Activated T-cell treated with anti-CD3 and anti-CD28 coated beads, Interleukin-2, amount 50 U/mL, for 1 hour (primary cell): Measurements from ENCODE around the gene SCN4A.
A peak's percentile ranks its signal among the peaks of the same experiment; 100 is the strongest.
"Not testable (repeated sequence)": the region's sequence is repeated elsewhere in the genome, so short reads cannot be mapped to it uniquely, and the experiment has no call there.

Experiments used
- DNase-seq: peaks from one replicate; pipeline ENCODE4 v3.0.0-alpha.2; 2020

SCN4A gene

DNA sequence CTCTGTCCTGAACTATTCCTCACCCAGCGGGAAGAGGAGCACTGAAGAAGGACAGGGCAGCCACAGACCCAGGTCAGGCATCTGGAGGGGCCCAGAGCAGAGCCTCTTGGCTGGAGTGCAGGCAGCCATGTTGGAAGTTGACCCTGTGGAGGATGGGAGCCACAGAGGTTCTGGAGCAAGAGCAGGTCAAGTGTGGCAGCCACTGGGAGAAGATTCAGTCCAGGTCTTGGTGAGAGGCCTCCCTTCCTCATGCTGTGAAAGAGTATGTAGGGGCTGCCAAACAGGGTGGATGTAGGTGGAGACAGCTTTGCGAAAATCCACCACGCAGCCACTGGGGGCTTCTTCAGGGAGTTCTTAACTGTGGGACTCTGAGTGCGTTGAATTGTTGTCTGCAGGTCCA is 40.0 kb downstream of the SCN4A start:
- DNase-seq = no peak

DNA sequence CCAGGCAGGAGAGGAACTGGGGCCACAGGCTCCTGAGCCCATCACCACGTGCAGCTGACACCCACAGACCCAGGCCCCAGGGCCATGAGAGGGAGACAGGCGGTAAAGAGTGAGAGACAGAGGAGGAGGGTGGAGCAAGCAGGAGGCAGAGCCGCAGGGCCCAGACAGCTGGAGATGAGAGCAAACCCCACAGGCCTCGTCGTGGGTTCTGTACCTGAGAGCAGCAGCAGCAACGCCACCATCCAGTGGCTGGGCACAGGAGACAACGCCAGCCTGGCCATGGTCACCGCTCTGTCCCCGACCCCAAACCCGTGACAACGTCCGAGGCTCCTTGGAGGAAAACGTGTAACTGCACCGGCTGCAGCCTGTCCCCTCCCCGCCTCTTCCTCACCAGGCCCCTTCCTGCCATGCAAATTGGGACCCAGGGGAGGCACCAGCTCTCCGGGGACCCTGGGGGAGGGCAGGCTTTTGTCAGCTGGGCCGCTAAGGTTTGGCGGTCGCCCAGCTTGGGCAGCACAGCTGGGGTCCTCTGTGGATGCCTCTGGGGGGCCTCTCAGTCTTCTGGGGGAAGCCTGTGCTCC is 40.6 kb downstream of the SCN4A start, which contains the start of gene CD79B:
Gene CD79B, minus strand, starts transcription at position 351 of the 581 bp plus-strand sequence. Its CDS starts 70 bp downstream, at position 281.
- peak; percentile 47 for DNase-seq

- peak; percentile 61 for DNase-seq
These were observed 41.7 kb downstream of the SCN4A start for GRCh38 chr17:63930951-63931575.

DNA sequence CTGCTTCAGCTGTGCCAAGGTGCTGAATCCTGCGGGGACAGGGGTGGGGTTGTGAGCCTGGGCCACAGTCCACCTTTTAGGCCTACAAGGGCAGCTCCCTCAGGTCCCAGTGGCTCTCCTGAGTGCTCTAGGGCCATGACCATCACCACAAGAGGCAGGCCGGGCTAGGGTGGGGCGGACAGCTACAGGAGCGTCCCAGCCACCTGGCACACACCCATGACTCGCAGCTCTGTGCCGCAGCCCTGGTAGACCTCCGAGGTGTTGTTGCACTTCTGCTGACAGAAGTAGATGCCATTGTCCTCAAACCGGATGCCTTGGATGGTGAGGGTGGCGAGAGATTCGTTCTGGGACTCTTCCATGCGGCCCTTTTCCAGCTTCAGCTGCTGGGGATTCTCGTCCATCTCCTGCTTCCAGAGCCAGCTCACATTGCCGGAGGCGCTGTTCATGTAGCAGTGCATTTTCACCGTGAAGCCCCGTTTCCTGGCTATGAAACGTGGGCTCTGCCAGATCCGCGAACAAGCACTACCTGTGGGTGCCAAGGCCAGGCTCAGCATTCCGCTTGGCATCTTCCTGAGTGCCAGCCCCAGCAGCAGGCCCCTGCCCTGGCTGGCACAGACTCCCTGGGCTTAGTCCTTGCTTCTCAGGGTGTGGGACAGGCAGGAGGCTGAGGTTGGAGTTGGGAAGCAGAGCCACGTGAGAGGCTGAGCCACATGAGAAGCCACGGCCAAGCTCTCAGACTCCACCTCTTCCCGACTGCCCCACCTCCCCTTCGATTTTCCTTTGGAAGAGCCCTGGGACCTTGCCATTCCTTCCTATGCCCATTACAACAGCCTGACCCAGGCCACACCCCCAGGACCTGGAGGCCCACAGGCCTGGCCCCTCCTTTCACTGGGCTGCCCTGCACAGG is 42.6 kb downstream of the SCN4A start:
- DNase-seq = no peak

- no peak for DNase-seq
These were observed 43.6 kb downstream of the SCN4A start for GRCh38 chr17:63928966-63929695.

DNA sequence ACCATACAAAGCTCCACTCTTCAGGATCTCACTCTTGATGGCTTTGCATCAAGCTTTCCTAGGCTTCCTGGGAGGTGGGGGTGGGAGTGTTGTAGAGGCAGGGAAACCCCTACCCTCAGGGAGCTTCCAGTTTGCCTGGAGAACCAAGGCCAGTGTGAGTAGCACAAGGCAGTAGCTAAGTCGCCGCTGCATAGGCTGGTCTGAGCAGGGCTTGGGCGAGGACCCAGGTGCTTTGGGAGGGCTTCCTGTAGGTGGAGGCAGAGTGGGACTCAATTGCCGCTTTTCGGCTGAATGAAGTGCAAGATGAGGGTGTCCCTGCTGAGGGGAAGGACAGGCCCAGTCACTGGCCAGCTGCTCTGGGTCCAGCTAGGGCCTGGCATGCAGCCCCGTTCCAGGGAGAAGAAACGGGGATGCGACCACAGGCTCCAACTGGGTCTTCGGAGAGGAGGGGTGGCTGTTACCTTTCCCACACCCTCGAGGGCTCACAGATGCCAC is 44.5 kb downstream of the SCN4A start:
- no peak for DNase-seq

- no peak for DNase-seq
These were observed 45.1 kb downstream of the SCN4A start for GRCh38 chr17:63927464-63928171.

GRCh38 chr17:63926164-63926563 is 46.6 kb downstream of the SCN4A start:
- no peak for DNase-seq

GRCh38 chr17:63925615-63926014 is 47.1 kb downstream of the SCN4A start:
- DNase-seq = no peak

GRCh38 chr17:63922402-63922801 is 50.3 kb downstream of the SCN4A start:
- not testable (repeated sequence) for DNase-seq

DNA sequence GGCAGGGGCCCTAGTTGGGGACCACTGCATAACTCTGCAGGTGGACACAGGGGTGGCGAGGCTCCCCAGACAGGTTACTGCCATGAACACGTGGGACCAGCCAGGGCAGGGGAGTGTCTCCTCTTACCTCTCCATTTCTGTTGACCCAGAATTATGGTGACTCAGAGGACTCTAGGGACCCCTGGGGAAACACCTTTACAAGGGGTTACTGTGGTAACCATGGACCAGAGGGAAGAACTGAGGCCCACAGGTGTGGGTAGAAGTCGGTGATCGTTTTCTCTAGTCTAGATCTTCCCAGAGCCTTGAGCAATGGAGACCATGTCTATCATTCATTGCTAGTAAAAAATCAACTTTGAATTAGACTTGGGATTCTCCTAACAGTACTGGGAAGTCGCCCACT is 51.9 kb downstream of the SCN4A start:
- DNase-seq = not testable (repeated sequence)

- not testable (repeated sequence) for DNase-seq
These were observed 52.7 kb downstream of the SCN4A start for GRCh38 chr17:63920050-63920449.

GRCh38 chr17:63919311-63919723 is 53.4 kb downstream of the SCN4A start:
- DNase-seq = peak; percentile 72

- not testable (repeated sequence) for DNase-seq
These were observed 53.9 kb downstream of the SCN4A start, which contains the start of gene GH1 for GRCh38 chr17:63918789-63919305. TSS of gene GH1 (minus strand) at chr17:63918839. CDS start at chr17:63918776, 63 bp downstream.

- no peak for DNase-seq
These were observed 54.4 kb downstream of the SCN4A start for GRCh38 chr17:63918305-63918704.

DNA sequence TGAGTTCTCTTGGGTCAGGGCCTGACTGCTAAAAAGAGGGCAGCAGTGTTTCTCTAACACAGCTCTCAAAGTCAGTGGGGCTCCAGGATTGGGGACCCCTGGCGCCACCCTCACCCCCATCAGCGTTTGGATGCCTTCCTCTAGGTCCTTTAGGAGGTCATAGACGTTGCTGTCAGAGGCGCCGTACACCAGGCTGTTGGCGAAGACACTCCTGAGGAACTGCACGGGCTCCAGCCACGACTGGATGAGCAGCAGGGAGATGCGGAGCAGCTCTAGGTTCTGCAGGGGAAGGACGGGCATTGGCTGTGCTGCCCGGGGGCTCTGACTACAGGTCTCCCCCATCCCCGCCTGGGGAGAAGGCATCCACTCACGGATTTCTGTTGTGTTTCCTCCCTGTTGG is 55.1 kb downstream of the SCN4A start:
- no peak for DNase-seq

GRCh38 chr17:63917206-63917605 is 55.5 kb downstream of the SCN4A start:
- not testable (repeated sequence) for DNase-seq

GRCh38 chr17:63916566-63917185 is 56.0 kb downstream of the SCN4A start:
- DNase-seq = no peak

DNA sequence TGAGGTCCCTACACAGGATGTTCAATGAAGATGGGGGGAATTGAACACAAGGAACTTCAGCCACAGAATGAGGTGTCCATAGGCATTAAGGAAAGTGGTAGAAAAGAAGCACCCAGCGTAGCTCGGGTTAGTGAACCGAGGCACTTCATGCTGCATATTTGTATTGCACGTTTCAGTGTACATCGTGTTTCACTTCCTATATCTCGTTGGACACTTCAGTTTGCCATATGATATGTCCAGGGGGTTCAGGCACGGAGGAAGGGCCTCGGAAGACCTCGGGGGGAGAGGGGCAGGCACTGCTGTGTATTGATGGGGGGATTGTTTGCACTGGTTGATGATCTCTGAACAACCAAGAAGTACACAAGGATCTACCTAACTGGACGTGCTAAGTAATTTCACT is 57.0 kb downstream of the SCN4A start:
- not testable (repeated sequence) for DNase-seq

GRCh38 chr17:63914471-63914870 is 58.2 kb downstream of the SCN4A start:
- DNase-seq = no peak

DNA sequence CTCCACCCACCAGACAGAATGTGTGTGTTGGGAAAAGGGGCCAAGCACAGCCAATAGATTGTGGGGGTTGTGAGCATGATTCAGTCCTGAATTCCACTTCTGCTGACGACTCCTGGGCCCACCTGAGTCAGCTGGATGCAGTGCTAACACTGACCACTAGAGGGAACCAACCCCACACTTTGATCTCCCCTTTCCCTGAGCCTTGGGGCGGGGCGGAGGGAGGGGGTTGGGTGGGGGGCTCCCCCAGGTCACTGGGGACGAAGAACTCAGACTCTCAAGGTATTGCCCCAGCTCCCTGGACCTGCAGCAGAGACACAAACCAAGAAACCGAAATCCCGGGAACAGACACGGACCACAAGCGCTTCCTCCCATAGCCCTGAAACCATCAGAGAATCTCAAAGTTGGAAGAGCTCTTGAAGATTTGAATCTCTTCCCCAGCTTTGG is 61.0 kb downstream of the SCN4A start:
- DNase-seq = peak; percentile 67
